Panc1 (cell line): ENCODE results near the gene BNIP5.

ENCODE experiments used
- CTCF ChIP-seq: fragments of 450-650 bp; IDR thresholded peaks from 2 replicates; pipeline ENCODE4 v1.5.1; 2017; ENCODE audit warnings: mild to moderate bottlenecking
- POLR2AphosphoS5 ChIP-seq: IDR thresholded peaks from 2 replicates; pipeline ENCODE4 v1.6.1; 2012; ENCODE audit warnings: mild to moderate bottlenecking, low read depth, low read length, moderate library complexity
- SIN3A ChIP-seq: IDR thresholded peaks from 2 replicates; pipeline ENCODE4 v1.6.1; 2012; ENCODE audit warnings: low read depth, mild to moderate bottlenecking, low read length, moderate library complexity, borderline replicate concordance; ENCODE audit not compliant: insufficient read depth

GRCh38 chr6:36327919-36328236 is 8.8 kb downstream of the BNIP5 start:
- no peak for TF ChIP-seq POLR2AphosphoS5
- TF ChIP-seq CTCF: no peak
- TF ChIP-seq SIN3A: no peak
